WTC11 (cell line): ENCODE data around the gene TP53TG3E. TPM values are rescaled to one million over a fixed set of nuclear protein-coding genes. Genes with fewer than 3 reads are reported as not detected.
"Not testable (repeated sequence)": the region's sequence is repeated elsewhere in the genome, so short reads cannot be mapped to it uniquely, and the experiment has no call there.

Source experiments
- ATAC-seq: fragments of 200-7000 bp; cut with Tn5 transposase; 2 replicates; pipeline ENCODE4 v1.10.0; 2021; ENCODE audit warnings: mild to moderate bottlenecking, moderate library complexity
- Bru-seq: library from RNA; stranded (reverse); fragments of 400-500 nt; gene quantifications from one replicate; lab custom pipeline; 2021; lab: Mats Ljungman, UMichigan
- CTCF ChIA-PET: fragments of 300-600 bp; sonication (Branson Sonifier 250); formaldehyde crosslinking; loops from one replicate; lab custom pipeline; 2021; ENCODE audit warnings: antibody characterized with exemption; lab: Charles Lee
- POLR2A ChIA-PET: fragments of 350-600 bp; sonication (Branson Sonifier 250); formaldehyde crosslinking; loops from one replicate; lab custom pipeline; 2021; ENCODE audit warnings: antibody characterized with exemption; lab: Charles Lee
- DNase-seq: peaks from one replicate; pipeline ENCODE4 v3.0.0; 2021; ENCODE audit warnings: low spot score
- H3K27ac Mint-ChIP-seq: 2 replicates; pipeline ENCODE4 v1.8.0; 2021; ENCODE audit warnings: mixed read lengths
- H3K27me3 Mint-ChIP-seq: 2 replicates; pipeline ENCODE4 v1.8.0; 2021; ENCODE audit warnings: low read depth, mild to moderate bottlenecking, moderate library complexity, mixed read lengths
- H3K36me3 Mint-ChIP-seq: 2 replicates; pipeline ENCODE4 v1.8.0; 2021; ENCODE audit warnings: mixed read lengths
- H3K4me1 Mint-ChIP-seq: 2 replicates; pipeline ENCODE4 v1.8.0; 2022; ENCODE audit warnings: mixed read lengths
- H3K4me3 Mint-ChIP-seq: 2 replicates; pipeline ENCODE4 v1.8.0; 2021; ENCODE audit warnings: mild to moderate bottlenecking, moderate library complexity, mixed read lengths
- H3K9me3 Mint-ChIP-seq: 2 replicates; pipeline ENCODE4 v1.8.0; 2021; ENCODE audit warnings: mixed read lengths
- long read RNA-seq, 3 experiments: library from RNA in 1 of 3; library from capped mRNA in 1 of 3; library from polyadenylated mRNA in 1 of 3; unstranded in 2 of 3; stranded (forward) in 1 of 3; transcript quantifications; one replicate each; pipeline ENCODE4 v2.0.0, GENCODE V29; 2021
- total RNA-seq: library from RNA; stranded (reverse); gene quantifications from 3 replicates; pipeline ENCODE4 v1.2.3, GENCODE V29; 2021

Gene TP53TG3E
- not detected in 3 replicates for total RNA-seq
- Bru-seq, nascent RNA: not detected
- long read RNA-seq, experiment 1: 0 reads
- long read RNA-seq, experiment 2: 0 reads
- long read RNA-seq, experiment 3: 0 reads

- POLR2A ChIA-PET, ATAC-seq, H3K4me3 Mint-ChIP-seq, H3K9me3 Mint-ChIP-seq, H3K36me3 Mint-ChIP-seq, H3K27ac Mint-ChIP-seq, CTCF ChIA-PET, H3K4me1 Mint-ChIP-seq, DNase-seq, H3K27me3 Mint-ChIP-seq: not testable (repeated sequence)
These were observed at the start of gene TP53TG3E for GRCh38 chr16:33304006-33304405. TP53TG3E (plus strand) TSS chr16:33304306; CDS start chr16:33304374, 68 bp downstream.

GRCh38 chr16:33336226-33337012 is 32.3 kb downstream of the TP53TG3E start:
- H3K9me3 Mint-ChIP-seq, H3K27me3 Mint-ChIP-seq, H3K27ac Mint-ChIP-seq, H3K36me3 Mint-ChIP-seq, POLR2A ChIA-PET, CTCF ChIA-PET, H3K4me3 Mint-ChIP-seq, ATAC-seq, H3K4me1 Mint-ChIP-seq: not testable (repeated sequence)
- DNase-seq: peak; percentile 39

- H3K27me3 Mint-ChIP-seq, H3K9me3 Mint-ChIP-seq, H3K27ac Mint-ChIP-seq, H3K4me3 Mint-ChIP-seq, H3K4me1 Mint-ChIP-seq, H3K36me3 Mint-ChIP-seq, POLR2A ChIA-PET, ATAC-seq, CTCF ChIA-PET: not testable (repeated sequence)
- DNase-seq: peak; percentile 26
These were observed 33.8 kb downstream of the TP53TG3E start for GRCh38 chr16:33337627-33338542.

GRCh38 chr16:33338543-33338951 is 34.4 kb downstream of the TP53TG3E start:
- H3K4me3 Mint-ChIP-seq, CTCF ChIA-PET, H3K27ac Mint-ChIP-seq, H3K9me3 Mint-ChIP-seq, H3K4me1 Mint-ChIP-seq, H3K36me3 Mint-ChIP-seq, POLR2A ChIA-PET, ATAC-seq, H3K27me3 Mint-ChIP-seq: not testable (repeated sequence)
- DNase-seq: peak; percentile 13

- DNase-seq: peak; percentile 20
- H3K27ac Mint-ChIP-seq, H3K4me1 Mint-ChIP-seq: not testable (repeated sequence)
These were observed 35.3 kb downstream of the TP53TG3E start for GRCh38 chr16:33339093-33340061.

More at GRCh38 chr16:33339093-33340061, 35.3 kb downstream of the TP53TG3E start:
- ATAC-seq, H3K4me3 Mint-ChIP-seq, H3K36me3 Mint-ChIP-seq, H3K9me3 Mint-ChIP-seq, POLR2A ChIA-PET, CTCF ChIA-PET, H3K27me3 Mint-ChIP-seq: not testable (repeated sequence)

Other genes with a start within 250 kb of the TP53TG3E start
- gene TP53TG3C, start 110.1 kb upstream of the TP53TG3E start, total RNA-seq: not detected in 3 replicates
- not detected in 3 replicates for gene TP53TG3B, start 56.5 kb downstream of the TP53TG3E start, total RNA-seq
- gene TP53TG3F, start 155.3 kb downstream of the TP53TG3E start, total RNA-seq: not detected in 3 replicates